Smooth muscle cell of the brain vasculature (primary cell): Measurements from ENCODE around the gene TIMP3.
A peak's percentile ranks its signal among the peaks of the same experiment; 100 is the strongest.

Source experiments
- DNase-seq: peaks from one replicate; pipeline ENCODE4 v3.0.0-alpha.2; 2012; ENCODE audit warnings: low read depth, low spot score

Gene TIMP3

GRCh38 chr22:32829451-32829851, 27.9 kb downstream of the TIMP3 start:
- DNase-seq = no peak

- DNase-seq = no peak
Measured at GRCh38 chr22:32830473-32830872, 29.0 kb downstream of the TIMP3 start.

DNA sequence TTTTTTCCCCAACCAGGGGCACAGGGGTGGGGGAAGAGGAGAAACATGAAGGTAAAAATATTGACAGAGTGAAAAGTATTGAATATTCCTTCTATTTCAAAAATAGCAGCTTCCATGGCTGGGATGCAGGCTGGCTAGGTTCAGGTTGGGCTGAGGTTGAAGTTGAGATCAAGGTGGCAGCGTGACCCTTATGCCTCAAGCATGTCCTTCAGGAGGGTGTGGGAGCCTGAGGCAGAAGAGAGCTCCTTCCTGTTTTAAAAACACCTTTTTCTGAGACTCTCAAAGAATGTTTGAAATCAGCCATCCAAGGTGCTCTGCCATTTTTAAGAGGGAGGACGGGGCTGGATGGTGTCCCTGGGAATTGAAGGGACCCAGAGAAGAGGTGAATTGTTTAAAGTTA, 29.5 kb downstream of the TIMP3 start:
- no peak for DNase-seq

DNA sequence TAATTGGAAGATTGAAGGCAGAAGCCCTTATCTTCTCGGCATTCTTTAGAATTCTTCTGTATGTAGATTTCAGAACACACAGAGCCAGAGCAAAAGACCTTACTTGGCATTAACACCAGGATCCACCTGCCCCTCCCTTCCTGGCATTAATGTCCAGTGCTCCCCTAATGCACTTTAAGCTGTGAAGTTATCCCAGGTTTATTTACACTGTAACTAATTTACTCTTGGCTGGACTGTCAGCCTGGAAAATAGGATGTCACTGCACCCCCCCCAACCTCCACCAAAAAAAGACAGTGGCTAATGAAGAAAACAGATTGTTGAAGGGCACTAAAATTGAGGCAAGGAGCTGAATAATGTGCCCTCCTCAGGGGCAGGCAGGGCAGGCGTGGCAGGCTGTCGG, 30.1 kb downstream of the TIMP3 start:
- no peak for DNase-seq

DNA sequence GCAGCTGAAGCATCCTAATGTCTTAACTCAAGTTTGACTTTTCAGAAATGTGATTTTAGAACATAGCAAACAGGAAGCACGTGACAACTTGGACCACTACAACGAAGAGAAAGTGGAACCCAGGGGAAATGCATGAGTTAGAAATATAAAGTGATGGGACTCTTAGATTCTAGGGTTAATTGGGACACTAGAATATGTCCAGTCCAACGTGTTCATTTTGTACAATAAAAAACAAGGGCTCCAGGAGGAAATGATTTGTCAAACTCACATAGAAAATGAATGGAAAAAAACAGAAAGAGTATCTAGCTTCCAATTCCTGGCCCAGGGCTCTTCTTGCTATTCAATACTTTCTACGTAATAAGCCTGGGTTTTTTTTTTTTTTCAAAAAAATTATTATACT, 30.7 kb downstream of the TIMP3 start:
- DNase-seq = no peak

- no peak for DNase-seq
Measured at GRCh38 chr22:32836280-32837123, 35.0 kb downstream of the TIMP3 start.

- DNase-seq = no peak
Measured at GRCh38 chr22:32837142-32837541, 35.6 kb downstream of the TIMP3 start.

GRCh38 chr22:32837803-32838202, 36.3 kb downstream of the TIMP3 start:
- no peak for DNase-seq

DNA sequence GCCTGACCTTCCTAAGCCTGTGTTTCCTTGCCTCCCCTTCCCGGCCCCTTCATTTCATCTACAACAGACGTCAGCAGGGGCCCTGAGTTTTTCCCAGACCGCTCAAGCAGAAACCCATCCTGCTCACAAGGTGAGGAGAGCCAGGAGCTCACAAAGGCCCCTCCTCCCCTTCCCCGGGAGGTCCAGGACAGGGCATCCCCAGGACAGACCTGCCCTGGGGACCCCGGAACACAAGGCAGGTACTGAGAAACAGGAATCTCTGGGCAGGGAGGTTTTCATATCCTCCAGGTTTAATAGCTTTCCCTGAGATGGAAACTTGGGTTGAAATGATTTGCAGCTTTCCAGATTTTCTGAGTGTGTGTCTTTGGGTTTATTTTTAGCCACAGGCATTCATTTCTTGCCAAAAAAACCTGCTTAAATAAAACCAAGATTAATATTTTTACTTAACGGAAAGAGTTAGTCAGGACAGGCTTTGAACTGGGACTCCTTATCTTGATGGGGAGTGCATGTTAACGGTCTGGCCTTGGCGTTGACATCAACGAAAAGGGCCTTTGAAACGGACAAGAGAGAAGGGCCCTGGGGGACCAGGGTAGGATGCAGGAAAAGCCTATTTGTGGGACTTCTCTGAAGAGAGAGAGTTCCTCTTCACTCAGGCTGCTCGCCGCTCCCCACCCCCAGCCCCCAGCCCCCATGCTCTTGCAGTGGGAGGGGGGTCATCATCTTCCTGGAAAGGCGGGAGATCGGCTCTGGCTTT, 38.5 kb downstream of the TIMP3 start:
- no peak for DNase-seq

GRCh38 chr22:32841175-32841574, 39.7 kb downstream of the TIMP3 start:
- DNase-seq = no peak

- DNase-seq = no peak
Measured at GRCh38 chr22:32842486-32842885, 41.0 kb downstream of the TIMP3 start.

DNA sequence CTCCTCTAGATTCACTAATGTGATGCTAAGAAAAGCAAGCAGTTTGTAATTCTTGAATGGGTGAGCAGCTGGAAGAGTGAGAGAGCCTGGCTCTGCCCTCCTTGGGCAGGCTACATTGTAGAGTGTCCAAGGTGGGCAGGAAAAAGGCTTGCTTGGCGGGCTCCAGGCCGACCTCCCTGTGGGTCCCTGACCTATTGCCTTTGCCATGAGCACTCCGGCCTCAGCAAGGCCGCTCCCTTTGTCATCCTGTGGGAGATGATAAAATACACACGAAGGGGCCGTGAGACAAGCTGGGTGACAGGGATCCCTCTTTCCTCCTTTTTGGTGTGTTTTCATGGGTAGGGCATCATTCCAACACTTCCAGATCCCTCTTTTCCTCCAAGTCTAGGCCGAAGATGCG, 41.8 kb downstream of the TIMP3 start:
- DNase-seq = no peak

GRCh38 chr22:32844251-32844650, 42.7 kb downstream of the TIMP3 start:
- DNase-seq = no peak

GRCh38 chr22:32846780-32847491, 45.4 kb downstream of the TIMP3 start:
- no peak for DNase-seq

DNA sequence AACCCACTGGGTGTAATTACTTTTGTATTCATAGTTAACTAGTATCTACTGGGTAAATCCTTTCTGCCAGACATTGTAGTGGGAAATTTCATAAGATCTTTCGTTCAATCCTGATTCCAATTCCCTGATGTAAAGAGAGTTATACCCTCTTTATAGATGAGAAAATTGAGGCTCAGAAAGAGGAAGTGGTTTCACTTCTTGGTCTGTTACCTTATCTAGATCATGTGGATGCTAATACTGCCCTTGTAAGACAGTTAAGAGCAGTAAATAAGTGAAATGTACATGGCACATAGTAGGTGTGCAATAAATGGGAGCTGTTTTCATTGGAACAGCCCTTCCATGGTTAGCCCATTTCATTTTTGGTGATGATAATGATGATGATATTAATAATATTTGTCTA, 46.7 kb downstream of the TIMP3 start:
- DNase-seq = no peak

GRCh38 chr22:32849501-32849900, 48.0 kb downstream of the TIMP3 start:
- no peak for DNase-seq

- DNase-seq = no peak
Measured at GRCh38 chr22:32850157-32850556, 48.7 kb downstream of the TIMP3 start.

- DNase-seq = no peak
Measured at GRCh38 chr22:32850591-32851517, 49.3 kb downstream of the TIMP3 start.

DNA sequence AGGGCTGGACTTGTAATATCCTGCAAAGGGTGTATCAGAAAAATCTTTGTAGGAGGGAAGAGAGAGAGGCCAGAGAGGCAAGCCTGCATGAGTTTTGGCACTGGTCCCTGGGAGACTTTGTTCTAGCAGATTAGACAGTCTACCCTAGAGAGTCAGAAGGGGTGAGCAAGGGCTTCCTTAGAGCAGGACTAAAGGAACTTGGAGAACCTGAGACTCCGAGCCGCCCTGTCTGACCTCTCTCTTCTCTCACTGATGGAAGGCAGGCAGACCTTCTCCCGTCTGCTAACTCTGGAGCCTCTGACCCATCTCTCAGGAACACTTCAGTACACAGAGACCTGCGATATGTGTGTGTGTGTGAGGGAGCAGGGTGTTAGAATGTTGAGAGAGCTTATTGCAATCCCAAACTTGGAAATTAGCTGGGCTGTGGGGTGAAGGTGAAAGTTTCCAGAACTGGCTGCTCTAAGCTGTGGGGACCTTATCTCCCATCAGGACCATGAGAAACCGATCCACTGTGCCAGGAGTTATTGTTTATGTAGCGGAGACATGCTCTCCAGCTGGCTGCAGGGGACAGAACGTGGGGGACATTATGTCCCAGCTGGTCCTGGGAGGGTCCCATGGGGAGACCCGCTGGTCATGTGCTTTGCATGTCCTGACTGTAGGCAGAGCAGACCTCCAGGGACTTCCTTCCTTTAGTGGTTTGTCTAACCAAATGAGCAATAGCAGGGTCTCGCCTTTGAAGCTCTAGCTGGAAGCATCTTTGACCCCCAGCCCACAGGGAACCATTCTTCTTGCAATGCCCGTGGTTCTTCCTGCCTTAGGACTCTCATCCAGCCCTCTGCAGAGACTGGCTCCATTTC, 51.1 kb downstream of the TIMP3 start:
- peak; percentile 67 for DNase-seq

GRCh38 chr22:32853662-32854061, 52.2 kb downstream of the TIMP3 start:
- DNase-seq = no peak
